HG03135 (cell line): Measurements from ENCODE around the gene AKT1.
A peak's percentile ranks its signal among the peaks of the same experiment; 100 is the strongest.
"Not testable (repeated sequence)": the region's sequence is repeated elsewhere in the genome, so short reads cannot be mapped to it uniquely, and the experiment has no call there.

Experiments used
- ATAC-seq: cut with Tn5 transposase; IDR thresholded peaks from one replicate; pipeline ENCODE4 v1.9.1; 2021; ENCODE audit warnings: mild to moderate bottlenecking, moderate library complexity; ENCODE audit not compliant: unreplicated experiment

Gene AKT1

DNA sequence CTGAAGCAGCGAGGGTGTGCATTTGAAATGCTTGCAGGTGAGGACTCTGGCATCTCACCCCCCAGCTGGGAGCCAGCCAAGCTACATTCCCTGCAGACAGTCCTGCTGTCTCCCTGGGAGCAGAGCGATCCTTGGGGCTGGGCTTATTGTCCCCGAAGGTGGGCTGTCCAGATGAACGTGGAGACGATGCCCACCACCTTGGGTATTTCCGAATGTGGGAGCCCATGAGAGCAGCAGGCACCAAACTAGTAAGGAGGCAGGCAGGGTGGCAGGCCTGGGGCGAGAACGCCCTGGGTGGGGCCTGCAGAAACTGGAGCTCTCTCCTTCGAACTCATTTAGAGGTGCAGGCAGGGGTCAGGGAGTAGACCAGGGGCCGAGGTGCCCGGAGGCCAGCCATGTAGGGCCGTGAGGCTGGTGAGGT lies 23.8 kb upstream of the AKT1 start:
- no peak for ATAC-seq

DNA sequence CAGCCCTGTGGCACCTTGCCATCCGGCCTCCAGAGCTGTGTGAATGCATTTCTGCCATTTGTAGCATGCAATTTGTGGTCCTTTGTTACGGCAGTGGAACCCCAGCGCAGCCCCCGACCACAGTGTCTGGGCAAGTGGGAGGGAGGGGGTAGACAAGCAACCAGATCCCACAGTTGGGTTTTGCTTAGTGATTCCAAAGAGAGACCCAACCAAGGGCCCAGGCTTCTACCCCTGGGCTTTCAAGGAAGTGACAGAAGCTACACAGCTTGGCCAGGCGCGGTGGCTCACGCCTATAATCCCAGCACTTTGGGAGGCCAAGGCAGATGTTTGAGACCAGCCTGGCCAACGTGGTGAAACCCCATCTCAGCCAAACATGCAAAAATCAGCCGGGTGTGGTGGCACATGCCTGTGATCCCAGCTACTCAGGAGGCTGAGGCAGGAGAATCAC lies 23.2 kb upstream of the AKT1 start:
- no peak for ATAC-seq

DNA sequence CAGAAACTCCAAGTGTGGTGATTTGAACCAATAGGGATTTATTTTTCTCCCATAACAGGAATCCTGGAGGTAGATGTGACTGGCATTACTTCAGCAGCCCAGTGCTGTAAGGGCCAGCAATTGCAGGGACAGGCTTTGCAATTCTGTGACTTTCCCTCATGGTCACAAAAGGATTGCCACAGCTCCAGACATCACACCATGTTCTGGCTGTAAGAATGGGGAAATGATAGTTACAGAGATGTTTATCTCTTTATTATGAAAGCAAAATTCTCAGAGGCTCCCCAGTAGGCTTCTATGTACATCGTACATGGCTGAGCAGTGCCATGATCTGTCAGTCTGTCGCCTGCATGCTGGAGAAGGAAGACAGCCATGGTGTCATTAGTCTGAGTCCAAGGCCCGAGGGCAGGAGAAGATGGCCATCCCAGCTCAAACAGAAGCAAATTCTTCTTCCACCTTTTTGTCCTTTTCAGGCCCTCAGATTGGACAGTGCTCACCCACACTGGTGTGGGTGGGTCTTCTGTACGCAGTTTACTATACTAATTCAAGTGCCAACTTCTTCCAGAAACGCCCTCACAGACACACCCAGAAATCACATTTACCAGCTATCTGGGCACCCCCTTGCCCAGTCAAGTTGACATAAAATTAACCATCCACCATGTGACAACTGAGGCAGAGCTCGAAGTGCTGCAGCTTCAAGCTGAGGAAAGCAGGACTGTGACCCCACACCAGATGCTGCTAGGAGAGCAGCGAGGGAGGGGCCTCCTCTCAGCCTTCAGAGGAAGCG lies 22.6 kb upstream of the AKT1 start:
- ATAC-seq: no peak

DNA sequence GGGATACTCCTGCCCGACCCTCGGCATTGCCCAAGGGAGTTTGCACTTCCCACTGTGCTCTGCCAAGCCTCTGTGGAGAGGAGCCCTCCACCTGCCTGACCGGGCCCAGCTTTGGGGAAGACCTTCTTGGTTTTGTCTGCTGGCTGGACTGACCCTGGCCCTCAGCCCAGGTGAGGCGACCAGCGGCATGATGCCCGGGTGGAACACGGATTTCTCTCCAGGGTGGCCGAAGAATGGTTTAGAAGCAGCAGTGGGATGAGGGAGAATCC lies 21.0 kb upstream of the AKT1 start:
- ATAC-seq: peak; percentile 17

DNA sequence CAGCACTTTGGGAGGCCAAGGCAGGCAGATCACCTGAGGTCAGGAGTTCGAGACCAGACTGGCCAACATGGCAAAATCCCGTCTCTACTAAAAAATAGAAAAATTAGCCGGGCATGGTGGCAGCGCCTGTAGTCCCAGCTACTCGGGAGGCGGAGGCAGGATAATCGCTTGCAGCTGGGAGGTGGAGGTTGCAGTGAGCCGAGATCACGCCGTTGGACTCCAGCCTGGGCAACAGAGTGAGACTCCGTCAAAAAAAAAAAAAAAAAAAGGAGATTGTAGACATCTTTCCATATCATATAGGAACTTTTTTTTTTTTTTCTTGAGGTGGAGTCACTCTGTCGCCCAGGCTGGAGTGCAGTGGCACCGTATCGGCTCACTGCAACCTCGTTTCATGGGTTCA lies 19.2 kb upstream of the AKT1 start:
- not testable (repeated sequence) for ATAC-seq

DNA sequence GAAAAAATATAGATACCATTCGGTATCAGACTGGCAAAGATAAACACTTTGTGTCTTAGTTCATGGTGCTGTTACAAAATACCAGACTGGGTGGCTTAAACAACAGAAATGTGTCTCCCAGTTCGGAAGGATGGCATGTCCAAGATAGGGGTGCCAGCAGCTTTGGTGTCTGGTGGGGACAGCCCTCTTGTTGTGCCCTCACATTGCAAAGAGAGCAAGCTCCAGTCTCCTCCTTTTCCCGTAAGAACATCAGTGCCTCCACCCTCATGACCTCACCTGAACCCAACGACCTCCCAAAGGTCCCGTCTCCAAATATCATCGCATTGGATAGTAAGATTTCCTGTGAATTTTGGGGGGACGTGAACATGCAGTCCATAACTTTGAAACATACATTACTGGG lies 17.7 kb upstream of the AKT1 start:
- ATAC-seq: no peak

DNA sequence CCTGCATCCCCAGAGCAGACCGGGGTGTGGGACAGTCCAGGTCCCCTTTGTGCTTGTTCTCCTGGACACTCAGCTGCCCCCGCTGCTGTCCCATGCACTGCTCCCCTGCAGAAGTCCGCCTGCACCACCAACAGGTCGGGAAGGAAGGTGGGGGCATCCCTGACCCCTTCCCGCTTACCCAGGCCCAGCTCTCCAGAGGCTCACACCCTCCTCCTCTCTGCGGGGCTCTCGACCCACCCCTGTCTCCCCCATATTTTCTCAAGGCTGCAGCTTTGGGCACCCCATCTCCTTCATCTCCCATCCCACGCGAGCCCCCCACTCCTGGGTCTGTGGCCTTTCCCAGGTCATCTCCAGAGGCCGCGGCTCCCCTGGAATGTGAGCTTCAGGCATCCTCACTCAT lies 14.8 kb upstream of the AKT1 start:
- ATAC-seq: no peak

DNA sequence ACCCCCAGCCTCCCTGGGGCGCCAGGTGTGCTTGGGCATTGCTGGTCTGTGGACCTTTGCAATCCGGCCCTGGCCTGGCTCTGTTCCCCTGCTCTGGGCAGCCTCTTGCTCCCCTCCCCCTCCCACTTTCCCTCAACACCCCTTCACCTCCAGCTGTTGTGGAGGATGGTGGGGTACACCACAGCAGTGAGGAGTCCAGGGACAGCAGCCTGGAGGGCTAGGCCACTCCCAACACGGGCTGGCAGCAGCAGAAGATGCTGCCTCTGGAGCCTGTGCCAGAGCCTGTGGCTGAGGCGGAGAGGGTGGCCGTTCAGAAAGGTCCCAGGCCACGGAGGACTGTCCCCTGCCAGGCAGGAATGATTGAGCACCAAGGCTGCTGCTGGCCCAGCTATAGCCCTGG lies 12.9 kb upstream of the AKT1 start:
- ATAC-seq: no peak

DNA sequence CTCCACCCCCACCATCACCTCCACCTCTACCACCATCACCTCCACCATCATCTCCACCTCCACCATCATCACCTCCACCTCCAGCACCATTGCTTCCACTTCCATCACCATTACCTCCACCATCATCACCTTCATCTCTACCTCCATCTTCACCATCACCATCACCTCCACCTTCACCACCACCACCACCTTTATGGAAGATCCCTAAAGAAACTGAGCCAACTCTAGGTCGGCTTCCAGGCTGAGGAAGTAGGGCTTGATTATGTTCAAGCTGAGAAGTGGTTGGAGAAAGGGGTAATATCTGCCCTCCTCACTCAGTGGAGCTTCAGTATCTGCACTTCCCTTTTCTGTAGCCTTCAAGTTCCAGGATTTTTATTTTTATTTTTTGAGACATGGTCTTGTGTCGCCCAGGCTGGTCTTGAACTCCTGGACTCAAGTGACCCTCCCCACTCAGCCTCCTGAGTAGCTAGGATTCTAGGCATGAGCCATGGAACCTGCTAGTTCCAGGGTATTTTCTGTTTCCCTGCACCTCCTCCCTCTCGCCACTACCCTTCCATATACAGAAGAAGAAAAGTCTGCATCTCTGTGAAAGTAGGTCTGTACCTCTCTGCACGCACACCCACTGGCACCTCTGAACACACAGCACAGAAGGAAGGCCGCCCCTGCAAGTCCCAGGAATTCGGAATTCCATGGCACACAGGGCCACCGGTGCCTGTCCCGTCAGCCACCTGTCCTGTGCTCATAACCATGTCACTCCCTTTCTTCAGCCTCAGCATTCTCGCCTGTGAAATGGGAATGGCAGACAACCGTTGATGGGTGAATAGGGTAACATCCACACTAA lies 11.3 kb upstream of the AKT1 start:
- no peak for ATAC-seq

DNA sequence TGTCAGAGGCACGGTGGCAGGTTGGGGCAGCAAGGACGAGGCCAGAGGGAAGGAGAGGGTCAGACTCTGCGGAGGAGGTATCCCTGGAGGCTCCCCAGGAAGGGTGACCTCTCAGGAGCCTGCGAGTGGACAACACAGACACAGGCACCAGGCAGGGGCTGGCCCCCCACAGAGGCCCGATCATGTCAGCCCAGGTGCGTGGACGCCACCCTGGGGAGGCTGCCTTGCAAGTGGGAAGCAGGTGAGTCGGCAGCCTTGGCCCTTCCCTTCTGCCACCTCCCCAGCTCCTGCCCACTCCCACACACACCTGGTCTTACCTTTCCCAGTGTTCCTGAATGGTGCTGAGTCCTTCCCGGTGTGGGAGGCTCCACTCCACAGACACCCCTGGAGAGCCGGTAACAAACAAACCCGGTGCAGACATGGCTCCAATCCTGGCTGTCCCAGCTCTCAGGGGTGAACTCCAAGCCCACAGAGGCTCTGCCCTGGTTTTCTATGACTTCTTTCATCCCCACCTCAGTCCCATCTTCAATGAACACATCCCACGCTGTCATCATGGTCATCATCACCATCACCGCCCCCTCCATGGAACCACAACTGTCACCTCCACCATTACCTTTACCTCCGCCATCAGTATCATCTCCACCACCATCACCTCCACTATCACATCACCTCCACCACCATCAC lies 10.5 kb upstream of the AKT1 start:
- no peak for ATAC-seq

DNA sequence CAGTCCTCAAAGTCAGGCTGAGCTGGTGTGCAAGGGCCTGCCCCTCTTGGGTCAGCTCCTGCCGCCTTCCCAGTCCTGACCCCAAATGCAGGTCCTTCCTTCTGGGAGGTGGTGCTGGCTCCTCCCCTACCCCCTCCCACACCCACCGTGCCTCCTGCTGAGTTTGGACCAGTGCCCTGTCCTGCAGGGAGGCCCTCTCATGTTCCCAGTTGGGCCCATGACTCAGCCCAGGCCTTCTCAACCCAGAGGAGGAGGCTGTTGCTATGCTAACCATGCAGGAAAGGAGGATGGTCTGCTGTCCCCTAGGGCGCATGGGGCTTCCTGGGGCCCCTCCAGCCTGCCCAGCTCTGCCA lies 9.8 kb upstream of the AKT1 start:
- ATAC-seq: no peak

DNA sequence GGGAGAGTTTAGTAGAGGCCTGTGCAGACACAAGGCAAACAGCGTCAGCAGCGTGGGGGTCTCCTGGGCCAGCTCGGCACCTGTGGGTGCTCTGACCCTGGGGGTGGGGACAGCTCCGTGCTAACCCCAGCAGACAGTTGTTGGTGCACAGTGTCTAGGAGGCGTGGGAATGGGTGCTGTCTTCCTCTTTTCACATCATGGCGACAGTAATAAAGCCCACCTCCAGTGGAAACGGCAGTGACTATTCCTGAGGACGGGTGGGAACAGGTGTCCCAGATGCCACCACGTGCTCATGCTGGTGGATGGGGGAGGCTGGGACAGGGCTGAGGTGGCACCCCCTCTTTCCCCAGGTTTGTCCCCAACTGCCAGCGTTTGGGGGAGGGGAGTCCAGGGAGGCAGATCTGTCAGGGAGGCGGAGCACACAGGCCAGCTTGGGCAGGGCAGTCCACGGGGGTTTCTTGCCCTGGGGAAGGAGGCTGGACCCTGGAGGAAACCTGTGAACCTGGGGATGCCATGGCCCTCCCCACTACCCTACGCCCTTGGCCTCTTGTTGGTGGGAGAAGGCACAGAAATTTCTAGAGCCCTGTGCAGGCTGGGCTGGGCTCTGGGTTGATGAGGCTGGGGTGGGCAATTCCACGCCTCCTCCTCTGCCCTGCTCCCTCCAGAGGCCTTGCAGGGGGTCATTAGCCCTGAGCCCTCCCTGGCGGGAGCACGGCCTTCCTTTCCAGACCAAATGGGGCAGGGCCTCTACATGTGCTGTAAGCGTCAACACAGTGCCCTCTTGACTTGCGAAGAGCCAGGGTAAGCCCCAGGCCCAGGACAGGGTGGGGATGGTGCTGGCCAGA lies 9.2 kb upstream of the AKT1 start:
- no peak for ATAC-seq

DNA sequence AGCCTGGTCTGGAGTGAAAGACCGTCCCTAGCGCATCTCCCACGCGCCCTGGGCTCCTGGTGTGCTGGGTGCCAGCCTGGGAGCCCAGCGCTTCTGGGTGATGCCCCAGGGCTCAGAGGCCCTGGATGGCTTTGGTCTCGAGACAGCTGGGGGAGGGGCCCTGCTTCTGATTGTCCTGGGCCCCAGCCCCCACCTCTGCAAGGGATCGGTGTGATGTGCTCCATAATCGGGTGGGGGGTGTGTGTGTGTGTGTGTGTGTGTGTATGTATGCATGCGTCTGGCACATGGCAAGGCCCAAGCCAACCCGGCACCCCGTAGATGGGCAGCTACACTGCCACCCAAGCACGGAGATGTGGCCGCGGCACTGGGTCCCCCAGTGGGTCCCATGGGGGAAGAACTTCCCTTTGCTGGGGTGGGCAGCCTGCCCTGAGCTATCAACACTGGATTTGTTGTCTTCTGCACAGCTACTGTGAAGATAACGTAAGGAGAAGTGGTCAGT lies 8.4 kb upstream of the AKT1 start:
- no peak for ATAC-seq

DNA sequence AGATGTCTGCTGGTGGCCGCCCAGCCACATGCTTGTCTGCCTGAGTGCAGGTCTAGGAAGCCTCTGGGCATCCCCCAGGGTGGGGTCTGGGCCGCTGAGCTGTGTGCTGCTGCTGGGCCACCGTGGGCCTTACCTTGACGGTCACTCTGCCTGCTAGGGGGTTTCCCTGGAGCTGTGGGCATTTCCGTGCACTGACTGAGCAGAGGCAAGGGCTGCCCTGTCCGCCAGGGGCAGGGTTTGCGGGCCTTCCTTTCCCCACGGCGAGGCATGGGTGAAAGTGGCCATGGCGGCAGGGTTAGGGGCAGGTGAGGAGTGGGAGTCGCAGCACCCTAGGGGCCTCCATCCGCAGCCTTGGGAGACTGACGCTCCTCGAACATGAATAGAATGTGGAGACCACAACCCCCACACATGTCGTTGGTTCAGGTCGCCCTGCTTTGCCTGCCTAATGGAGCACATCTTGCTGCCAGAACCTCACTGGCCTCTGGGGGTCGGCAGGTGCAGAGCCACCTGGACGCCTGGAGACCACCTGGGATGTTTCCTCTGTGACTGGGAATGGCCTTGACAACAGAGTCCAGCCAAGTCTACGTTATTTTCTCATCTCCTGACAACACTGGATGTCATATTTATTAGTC lies 7.8 kb upstream of the AKT1 start:
- ATAC-seq: no peak

DNA sequence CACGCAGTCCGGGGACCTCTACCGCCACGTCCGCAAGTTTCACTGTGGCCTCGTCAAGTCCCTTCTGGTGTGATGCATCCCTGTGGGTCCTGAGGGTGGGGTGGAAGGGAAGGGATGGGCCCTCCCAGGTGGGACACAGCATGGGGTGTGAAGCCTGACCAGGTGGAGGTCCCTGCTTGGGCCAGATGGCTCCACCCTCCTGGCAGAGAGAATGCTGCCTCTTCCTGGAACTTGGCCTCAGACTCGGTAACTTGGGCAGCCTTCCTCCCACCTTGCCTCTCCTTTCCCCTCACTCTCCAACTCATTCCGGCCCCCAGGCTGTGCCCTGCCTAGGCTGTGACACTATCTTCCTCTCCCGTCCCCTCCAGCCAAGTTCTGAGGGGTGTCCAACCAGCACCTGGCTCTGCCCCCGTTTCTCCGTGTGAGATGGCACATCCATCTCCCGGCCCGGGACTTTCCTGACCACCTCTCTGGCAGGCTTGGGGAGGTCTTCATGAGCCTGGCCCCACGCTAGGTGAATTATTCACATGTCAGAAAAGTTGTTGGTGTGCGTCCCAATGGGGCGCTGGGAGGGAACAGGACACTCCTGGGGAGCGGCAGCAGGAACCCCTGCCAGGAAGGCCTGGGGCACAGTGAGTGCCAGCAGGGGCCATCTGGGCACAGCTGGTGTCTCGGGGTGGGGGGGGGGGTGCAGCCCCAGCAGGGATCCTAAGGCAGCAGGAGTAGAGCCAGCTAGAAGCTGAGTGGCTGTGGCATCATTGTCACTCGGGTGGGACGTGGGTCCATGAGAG lies 7.0 kb upstream of the AKT1 start:
- ATAC-seq: no peak

DNA sequence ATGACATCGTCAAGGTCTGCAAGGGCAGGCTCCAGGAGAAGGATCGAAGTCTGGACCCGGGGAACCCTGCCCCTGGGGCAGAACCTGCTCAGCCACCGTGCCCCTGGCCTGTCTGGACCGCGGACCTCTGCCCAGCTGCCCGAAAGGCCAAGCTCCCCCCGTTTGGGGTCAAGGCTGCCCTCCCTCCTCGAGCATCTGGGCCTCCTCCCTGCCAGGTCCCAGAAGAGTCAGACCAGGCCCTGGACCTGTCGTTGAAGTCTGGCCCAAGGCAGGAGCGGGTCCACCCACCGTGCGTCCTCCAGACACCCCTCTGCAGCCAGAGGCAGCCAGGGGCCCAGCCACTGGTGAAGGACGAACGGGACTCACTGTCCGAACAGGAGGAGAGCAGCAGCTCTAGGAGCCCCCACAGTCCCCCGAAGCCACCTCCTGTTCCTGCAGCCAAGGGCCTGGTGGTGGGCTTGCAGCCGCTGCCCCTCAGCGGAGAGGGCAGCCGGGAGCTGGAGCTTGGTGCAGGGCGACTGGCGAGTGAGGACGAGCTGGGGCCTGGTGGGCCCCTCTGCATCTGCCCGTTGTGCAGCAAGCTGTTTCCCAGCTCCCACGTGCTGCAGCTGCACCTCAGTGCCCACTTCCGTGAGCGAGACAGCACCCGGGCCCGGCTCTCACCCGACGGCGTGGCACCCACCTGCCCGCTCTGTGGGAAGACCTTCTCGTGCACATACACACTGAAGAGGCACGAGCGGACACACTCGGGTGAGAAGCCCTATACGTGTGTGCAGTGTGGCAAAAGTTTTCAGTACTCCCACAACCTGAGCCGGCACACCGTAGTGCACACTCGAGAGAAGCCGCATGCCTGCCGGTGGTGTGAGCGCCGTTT lies 6.2 kb upstream of the AKT1 start:
- no peak for ATAC-seq

DNA sequence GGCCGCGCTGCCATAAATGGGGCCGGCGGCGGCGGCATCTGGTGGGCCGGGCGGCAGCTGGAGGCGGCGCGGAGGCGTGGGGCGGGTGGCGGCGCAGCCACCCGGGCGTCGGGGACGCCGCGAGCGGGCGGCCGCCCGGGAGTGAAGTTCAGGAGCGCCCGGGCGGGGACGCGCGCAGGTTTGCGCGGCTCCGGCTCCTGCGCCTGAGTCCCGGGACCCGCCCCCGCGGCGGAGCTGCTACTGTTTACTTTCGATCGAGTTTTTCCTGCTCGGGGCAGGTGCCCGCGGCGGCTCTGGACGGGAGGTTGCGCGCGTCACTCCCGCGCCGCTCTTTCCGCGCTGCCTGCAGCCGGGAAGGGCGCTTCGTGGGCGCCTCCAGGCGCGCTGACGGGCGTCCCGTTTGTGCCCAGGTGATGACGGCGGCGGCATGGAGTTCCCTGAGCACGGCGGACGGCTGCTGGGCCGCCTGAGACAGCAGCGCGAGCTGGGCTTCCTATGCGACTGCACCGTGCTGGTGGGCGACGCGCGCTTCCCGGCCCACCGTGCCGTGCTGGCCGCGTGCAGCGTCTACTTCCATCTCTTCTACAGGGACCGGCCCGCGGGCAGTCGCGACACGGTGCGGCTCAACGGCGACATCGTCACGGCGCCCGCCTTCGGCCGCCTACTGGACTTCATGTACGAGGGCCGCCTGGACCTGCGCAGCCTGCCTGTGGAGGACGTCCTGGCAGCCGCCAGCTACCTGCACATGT lies 5.4 kb upstream of the AKT1 start, which contains the start of gene ZBTB42:
Gene ZBTB42 (plus strand): TSS at position 331 of the 749 bp plus-strand sequence. CDS start 97 bp downstream, at position 428.
- peak; percentile 38 for ATAC-seq
